ENCODE data around the gene GAST.
"Not testable (repeated sequence)": the region's sequence is repeated elsewhere in the genome, so short reads cannot be mapped to it uniquely, and the experiment has no call there.

GAST gene

DNA sequence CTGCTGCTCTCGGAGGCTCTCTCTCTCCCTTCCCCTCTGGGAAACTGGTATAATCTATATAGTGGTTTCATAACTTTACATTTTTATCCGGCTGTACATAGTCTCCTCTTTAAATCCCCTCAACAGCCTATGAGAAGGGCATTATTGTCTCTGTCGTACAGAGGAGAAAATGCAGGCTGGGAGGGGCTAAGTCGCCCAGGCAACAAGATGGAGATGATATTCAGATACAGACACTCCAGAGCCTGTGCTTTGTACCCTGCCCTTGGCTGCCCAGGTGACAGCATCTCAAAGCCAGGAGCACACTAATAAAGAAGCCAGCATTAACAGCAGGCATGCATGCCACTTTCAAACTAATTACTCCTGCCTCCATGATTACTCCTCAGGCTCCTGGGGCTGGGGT lies 28.1 kb upstream of the GAST start:
- DNase-seq, result no peak

DNA sequence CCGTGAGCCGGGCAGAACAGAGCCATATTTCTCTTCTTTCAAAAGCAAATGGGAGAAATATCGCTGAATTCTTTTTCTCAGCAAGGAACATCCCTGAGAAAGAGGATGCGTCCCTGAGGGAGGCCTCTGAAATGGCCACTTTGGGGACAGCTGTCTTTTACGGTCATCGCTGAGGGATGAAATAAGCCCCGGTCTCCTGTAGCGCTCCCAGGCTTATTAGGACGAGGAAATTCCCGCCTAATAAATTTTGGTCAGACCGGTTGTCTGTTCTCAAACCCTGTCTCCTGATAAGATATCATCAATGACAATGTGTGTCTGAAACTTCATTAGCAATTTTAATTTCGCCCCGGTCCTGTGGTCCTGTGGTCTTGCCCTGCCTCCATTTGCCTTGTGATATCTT lies 26.4 kb upstream of the GAST start:
- DNase-seq, result not testable (repeated sequence)

DNA sequence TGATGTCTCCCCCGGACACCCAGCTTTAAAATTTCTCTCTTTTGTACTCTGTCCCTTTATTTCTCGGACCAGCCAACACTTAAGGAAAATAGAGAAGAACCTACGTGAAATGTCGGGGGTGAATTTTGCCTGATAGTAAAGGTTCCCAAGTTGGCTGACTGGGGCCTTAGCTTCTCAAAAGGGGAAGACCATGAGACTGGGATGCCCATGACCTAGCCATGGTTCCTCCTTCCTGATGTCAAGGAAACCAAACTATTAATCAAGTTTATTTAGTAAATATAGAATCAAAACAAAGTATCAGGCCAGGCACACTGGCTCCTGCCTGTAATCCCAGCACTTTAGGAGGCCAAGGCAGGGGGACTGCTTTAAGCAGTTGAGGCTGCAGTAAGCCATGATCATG lies 25.9 kb upstream of the GAST start:
- no peak for DNase-seq

DNA sequence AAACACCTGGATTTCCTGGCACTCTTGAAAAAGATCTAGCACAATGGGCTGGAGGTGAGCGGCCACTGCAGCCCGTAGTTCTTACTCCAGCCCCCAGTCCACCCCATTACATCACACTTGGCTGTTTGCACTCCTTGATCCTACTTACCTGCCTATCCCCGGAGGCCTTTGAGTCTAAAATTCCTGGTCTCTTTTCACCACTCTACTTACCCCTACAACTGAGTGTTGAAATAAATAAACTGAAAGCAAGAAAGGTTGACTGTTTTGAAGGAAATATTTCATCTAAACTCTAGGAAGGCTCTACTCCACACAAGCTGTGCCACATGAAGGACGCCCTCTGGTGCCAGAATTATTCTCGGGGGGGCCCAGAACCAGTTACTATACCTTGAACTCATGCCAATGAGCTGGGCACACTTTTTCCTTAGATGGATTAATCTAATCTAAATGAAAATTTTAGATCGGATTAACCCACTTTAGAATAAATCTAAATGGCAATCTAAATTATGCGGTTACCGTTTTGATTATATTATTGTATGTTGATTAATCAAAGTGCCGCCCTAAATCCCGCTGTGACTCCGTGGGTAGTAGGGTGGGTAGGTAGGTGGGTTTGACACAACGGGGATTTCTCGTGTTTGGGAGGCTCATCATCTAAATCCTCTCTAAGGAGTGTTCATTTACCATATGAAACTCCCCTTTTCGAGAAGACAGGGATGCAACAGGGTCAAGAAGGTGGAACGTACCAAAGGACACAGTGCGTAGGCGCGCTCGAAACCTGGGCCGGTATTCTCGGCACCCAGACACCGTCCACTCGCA lies 24.1 kb upstream of the GAST start:
- peak; percentile 63 for DNase-seq

DNA sequence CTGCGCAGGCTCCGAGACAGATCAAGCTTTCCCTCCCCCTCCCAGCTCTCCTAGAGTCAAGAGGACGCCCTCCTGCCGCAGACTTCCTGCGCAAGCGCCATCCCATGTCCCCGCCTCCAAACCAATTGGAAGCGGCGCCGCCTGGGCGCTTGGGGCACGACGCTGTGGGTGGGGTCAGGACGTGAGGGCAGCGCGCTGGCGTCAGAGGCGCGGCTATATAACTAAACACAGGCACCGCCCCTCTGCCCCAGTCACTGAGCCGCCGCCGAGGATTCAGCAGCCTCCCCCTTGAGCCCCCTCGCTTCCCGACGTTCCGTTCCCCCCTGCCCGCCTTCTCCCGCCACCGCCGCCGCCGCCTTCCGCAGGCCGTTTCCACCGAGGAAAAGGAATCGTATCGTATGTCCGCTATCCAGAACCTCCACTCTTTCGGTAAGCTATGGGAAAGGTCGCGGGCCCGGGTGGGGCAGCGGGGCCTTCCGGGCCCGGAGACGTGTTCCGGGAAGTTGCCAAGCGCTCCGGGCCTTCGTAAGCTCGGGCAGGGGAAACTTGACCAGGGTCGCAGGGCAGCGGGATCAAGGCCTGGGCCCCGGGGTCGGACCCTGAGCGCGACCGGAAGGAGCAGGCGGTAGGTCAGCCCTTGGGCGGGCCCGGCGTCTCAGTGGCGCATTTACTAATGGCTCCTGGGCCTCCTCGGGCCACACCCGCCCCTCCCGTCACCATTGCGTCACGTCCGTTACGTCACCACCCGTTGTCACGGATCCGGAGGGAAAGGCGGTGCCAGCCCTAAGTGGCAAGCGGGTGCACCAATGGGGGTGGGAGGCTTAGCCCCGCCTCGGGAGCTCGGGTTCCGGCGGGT lies 23.3 kb upstream of the GAST start, which contains the start of gene EIF1:
Gene EIF1, plus strand, starts transcription at position 245 of the 856 bp plus-strand sequence. Its CDS starts 154 bp downstream, at position 399.
- DNase-seq, result peak; percentile 100

DNA sequence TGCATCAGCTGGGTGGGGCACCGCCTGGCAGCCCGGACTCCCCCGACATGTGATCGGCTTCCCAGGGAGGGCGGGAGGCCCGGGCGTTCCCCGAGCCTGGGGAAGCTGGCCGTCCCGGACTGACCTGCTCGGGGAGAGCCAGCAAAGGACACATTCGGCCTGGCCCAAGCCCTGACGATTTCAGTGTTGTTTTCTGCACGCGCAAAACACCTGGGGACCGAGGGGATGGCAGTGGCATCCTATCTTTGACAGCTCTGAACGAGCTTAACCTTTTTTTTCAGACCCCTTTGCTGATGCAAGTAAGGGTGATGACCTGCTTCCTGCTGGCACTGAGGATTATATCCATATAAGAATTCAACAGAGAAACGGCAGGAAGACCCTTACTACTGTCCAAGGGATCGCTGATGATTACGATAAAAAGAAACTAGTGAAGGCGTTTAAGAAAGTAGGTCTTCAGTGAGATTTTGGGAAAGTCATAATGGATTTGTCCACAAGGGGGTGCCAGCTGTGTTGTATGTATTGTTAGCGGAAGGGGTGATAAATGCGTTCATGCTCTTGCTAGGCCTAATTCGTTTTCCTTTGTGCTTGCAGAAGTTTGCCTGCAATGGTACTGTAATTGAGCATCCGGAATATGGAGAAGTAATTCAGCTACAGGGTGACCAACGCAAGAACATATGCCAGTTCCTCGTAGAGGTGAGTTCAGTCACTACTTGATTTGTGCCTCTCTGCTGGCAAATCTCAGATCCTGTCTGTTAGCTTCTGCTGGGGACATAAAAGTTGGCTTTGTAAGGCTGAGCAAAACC lies 22.4 kb upstream of the GAST start:
- DNase-seq, result peak; percentile 70

DNA sequence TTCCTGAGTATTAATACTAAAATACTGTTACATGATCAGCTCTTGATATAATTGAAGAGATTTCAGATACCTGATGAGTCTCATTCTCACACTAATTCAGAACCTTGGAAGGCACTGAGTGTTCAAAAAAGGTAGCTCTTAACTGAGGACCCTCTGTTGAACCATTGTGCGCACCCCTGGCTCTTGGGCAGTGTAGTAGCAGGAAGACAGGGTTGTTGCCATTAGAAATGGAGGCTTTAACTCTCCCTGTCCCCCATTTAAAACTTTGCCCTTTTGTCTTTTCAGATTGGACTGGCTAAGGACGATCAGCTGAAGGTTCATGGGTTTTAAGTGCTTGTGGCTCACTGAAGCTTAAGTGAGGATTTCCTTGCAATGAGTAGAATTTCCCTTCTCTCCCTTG lies 21.6 kb upstream of the GAST start:
- DNase-seq, result no peak

DNA sequence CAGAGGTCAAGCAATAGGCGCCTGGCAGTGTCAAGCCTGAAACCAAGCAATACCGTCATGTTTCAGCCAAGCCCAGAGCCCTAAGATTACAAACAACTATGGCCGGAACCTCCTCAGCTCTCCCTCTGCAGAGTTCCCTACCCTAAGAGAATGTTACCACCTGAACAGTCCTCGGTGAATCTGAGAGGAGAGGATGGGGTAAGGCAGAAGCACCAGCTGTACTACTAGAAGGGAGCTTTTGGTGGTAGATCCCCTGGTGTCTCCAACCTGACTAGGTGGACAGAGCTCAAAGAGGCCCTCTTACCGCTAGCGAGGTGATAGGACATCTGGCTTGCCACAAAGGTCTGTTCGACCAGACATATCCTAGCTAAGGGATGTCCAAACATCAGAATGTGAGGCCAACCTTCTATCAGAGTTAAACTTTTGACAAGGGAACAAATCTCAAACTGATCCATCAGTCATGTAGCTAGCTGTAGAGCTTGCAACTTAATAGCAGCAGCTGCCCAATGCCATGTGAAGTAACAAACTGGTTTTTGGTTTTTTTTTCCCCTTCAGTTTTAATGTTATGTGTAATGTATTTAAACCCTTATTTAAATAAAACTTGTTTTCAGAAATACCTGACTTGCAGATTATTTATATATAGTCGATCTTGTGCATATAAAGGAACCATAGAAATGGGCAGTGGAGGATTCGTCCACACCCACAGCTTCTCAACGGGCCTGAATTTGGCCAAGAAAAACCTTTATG lies 20.9 kb upstream of the GAST start:
- no peak for DNase-seq

DNA sequence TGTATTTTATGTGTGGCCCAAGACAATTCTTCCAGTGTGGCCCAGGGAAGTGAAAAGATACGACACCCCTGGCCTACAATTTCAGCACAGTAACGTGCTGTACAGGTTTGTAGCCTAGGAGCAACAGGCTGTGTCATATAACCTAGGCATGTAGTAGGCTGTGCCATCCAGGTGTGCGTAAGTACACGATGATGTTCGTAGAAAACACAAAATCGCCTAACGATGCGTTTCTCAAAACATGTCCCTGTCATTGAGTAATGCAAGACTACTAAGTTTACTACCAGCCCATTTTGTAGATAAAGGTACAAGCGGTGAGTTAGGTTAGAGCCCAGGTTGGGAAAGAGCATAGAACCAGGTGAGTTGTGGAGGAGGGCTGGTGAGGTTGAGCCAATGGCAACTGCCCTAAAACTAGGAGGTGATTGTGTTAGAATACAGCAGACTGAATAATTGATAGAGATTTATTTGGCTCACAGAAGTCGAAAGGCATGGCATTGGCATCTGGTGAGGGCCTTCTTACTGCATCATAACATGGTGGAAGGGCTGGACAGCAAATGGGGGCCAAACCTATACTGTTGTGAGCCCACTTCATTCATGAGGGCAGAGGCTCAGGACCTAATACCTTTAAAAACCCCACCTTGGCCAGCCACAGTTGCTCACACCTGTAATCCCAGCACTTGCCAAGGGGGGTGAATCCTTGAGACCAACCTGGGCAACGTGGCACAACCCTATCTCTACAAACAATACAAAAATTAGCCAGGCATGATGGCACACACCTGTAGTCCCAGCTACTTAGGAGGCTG lies 19.2 kb upstream of the GAST start:
- DNase-seq, result peak; percentile 24

DNA sequence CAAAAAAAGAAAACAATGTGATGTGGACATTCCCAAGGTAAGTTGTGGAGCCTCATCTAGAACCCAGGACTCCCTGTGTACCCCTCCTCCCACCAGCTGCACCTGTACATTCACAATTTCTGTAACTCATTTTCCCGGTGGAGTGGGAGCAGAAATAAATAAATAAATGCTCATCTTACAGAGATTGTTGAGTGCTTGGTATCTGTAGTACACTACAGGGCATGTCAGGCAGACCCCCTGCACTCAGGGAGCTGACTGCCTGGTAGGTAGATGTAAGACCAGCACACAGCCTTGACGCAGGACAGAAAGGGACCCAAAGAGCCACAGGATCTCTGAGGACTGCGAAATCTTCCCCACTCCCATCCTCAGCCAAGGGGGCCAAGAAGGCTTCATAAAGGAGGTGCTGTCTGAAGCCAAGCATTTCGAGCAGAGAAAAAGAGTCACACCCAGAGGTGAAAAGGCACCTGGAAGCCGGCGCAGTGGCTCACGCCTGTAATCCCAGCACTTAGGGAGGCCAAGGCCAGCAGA lies 16.9 kb upstream of the GAST start:
- DNase-seq, result no peak

DNA sequence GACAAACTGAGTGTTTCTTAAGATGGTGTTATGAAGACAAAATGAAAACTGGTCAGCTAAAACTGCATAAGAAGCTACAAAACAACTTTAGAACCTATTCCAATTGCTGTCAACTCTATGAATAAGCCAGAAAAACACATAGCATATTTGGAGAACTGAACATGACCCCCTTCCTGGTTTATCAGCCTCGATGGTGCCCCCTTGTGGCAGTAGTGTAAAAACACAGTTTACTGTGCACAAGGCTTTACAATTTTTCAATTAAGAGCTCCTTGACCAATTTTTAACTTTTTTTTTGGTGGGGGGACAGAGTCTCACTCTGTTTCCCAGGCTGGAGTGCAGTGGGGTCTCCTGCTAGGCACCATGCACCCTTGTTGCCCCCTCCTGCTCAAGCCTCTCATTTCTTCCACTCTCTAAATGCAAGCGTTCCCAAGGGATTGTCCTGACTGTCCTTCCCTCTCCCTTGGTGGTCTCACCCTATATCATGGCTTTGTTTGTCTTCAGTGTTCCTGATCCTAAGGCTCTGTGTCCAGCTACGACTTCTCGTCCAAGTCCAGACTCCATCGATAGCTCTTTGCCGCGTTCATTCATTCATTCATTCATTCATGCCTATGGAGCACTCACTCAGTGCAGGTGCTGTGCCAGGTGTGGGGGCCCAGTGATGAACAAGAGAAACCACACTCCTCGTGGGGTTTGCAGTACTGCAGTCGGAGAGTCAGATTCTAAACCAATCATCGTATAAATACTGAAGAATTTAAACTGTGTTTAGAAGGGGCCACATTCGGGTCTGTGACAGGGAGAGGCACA lies 16.0 kb upstream of the GAST start:
- DNase-seq, result peak; percentile 81

DNA sequence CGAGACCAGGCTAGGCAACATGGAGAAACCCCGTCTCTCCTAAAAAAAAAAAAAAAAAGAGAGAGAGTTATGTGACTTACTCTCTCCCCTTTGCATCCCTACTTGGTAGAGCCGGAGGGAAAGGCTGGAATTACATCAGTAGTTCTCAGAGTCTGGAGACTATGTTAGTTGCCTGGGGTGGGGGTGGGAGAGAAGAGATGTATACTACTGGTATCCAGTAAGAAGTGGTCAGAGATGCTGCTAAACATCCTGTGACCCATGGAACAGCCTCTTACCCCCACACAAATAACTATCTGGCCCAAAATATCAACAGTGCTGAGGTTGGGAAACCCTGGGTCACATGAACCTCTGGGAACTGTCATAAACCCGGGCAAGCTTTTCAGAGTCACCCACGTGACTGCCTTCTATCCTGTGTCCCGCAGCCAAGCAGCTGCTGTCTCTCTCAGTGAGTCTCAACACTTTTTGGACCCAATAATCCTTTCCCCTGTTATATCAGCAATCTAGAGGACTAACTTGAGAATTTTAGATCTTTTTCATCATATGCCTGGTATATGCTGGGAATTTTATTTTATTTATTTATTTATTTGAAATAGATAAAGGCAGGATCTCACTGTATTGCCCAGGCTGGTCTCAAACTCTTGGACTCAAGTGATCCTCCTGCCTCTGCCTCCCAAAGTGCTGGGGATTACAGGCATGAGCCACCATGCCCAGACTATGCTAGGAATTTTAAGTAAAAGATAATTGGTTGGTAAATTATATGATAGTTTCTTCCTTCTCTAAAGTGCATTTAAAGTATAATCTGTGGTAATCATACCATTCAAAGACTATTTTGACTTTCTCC lies 14.8 kb upstream of the GAST start:
- DNase-seq, result no peak

DNA sequence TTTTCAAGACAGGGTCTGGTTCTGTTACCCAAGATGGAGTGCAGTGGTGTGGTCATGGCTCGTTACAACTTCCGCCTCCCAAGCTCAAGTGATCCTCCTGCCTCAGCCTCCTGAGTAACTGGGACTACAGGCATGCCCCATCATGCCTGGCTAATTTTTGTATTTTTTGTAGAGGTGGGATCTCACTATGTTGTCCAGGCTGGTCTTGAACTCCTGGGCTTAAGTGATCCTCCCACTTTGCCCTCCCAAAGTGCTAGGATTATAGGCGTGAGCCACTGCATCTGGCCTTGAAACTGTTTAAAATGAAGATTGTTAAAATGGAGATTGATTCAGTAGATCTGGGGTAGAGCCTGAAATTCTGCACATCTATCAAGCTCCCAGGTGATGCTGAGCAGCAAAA lies 11.3 kb upstream of the GAST start:
- DNase-seq, result not testable (repeated sequence)

DNA sequence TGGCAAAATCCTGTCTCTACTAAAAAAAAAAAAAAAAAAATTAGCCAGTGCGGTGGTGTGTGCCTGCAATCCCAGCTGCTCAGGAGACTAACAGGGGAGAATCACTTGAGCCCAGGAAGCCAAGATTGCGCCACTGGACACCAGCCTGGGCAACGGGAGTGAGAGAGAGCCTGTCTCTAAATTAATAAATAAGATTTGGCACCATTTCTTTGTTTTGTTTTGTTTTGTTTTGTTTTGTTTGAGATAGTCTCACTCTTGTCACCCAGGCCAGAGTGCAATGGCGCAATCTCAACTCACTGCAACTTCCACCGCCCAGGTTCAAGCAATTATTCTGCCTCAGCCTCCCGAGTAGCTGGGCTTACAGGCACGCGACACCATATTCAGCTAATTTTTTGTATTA lies 9.4 kb upstream of the GAST start:
- DNase-seq, result no peak

DNA sequence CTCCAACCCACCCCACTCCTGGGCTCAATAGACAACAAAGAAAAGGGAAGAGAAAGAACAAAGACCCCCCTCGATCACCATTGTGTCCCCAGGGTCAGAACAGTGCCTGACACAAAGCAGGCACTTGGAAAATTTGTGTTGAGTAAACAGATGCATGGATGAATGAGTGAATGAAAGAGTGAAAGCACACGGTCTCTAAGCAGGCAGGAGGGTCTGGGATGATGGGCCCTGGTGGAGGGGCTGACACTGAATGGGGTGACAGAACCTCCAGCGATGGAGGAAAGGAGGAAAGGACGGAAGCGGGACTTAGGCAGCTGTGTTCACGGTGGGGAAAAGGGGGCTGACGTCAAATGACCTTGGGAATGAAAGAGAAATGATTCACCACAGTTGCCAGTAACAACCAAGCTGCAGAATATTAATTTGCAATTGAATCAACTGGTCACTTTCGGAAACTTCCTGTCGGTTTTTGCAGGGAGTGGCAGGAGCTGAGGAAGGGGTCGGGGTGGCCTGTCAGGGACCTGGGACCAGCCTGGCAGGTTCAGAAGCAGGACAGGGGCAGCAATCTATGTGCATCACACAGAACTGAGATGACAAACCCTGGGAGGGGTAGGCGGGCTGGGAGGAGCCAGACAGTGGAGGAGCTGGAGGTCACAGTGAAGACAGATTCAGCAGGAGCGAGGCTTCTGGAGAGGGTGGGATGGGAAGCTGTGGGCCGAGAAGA lies 6.7 kb upstream of the GAST start:
- no peak for DNase-seq

DNA sequence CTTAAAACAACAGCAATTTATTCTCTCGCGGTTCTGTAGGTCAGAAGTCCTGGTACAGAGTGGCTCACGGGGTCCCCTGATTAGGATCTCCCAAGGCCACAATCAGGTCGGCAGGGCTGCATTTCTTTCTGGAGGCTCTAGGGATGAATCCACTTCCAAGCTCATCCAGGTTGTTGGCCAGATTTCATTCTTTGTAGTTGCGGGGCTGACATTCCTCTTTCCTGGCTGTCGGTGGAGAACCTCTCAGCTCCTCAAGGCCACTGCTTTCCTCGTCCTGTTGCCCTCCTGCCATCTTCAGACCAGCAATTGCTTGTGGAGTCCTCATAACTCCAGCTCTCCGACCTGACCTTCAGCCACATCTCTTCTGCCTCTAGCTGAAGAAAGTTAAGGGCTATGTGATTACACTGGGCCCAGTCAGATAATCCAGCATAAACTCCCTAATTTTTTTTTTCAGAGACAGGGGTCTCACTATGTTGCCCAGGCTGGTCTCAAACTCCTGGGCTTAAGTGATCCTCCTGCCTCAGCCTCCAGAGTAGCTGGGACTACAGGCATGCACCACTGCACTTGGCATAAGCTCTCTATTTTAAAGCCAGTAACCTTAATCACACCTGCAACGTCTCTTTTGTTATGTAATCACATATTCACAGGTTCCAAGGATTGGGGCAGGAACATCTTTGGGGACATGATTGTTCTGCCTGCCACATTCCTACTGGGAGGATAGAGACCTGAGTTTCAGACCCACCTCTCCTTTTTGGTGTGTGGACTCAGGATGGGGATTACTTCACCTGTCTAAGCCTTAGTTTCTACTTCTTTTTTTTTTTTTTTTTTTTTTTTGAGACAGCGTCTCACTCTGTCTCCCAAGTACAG lies 4.1 kb upstream of the GAST start:
- no peak for DNase-seq

DNA sequence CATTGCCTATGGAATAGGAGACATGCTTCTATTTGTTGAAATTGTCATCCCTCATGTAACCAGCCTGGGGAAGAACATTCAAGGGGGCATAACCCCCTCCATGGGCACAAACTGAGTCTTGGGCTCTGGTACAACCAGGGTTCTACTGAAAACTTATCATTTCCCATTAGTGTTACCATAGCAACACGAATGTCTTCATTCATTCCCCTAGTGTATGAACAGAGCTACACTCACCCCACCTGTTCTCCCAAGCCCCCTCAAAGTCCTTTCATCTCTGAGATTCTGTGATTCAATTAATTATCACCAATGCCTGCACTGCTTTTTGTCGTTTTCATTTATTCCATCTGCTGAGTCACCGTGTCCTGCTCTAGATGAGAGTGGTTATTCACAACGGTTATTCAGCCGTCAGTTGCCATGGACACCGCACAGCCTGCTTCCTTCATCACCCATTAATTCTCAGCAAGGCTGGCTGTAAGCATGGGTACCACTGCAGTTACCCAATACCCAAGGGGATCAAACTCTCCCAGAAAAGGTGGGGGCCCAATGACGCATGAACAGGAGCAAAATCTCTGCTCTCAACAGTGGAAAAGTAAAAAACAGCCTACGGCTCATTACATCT lies 1.6 kb upstream of the GAST start:
- DNase-seq, result peak; percentile 48

Data from activated CD4-positive, alpha-beta T cell treated with anti-CD3 and anti-CD28 coated beads for 48 hours (primary cell).